Activated CD8-positive, alpha-beta memory T cell treated with anti-CD3 and anti-CD28 coated beads for 24 hours (primary cell): Measurements from ENCODE around the gene SHB.

Source experiments
- DNase-seq: peaks from one replicate; pipeline ENCODE4 v3.0.0-alpha.2; 2020

SHB gene

DNA sequence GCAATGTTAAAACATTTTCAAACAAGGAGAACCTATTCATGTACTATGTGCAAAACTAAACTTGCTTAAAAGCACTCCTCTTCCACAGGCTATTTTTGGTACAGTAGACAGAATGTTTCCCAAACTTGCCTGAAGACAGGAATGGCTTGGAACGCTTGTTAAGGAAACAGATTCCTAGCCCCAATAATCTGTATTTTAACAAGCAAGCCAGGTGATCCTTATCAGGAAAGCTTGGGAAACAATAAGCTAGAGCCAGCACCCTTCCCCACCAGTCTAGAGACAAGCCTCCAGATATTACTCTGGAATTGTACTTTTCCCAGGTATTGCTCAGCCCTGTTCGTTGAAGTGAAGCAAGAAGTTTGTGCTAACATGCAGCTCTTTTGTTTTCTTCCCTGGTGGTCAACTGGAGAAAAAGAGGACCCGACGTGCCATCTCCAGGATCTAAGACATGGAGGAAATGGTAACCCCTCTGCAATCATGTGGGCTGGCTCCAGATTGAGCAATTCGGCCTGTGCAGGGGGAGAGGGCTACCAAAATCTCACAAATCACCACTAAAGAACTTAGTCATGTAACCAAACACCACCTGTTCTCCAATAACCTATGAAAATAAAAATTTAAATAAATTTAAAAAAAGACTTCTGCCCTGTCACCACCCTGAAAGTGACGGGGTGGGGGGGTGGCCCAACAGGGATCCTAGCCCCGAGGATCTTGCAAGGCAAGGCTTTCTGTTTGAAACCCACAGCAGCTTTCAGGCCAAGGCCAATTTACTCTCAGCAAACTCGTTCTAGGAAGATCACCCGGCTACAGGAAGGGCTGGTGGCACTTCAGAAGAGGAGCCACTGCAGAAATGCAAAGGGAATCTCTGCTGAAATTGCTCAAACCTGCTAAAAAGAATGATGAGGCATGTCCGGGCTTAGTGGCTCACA, 48.6 kb downstream of the SHB start:
- DNase-seq, result no peak

GRCh38 chr9:38019731-38020130, 49.3 kb downstream of the SHB start:
- DNase-seq, result no peak

DNA sequence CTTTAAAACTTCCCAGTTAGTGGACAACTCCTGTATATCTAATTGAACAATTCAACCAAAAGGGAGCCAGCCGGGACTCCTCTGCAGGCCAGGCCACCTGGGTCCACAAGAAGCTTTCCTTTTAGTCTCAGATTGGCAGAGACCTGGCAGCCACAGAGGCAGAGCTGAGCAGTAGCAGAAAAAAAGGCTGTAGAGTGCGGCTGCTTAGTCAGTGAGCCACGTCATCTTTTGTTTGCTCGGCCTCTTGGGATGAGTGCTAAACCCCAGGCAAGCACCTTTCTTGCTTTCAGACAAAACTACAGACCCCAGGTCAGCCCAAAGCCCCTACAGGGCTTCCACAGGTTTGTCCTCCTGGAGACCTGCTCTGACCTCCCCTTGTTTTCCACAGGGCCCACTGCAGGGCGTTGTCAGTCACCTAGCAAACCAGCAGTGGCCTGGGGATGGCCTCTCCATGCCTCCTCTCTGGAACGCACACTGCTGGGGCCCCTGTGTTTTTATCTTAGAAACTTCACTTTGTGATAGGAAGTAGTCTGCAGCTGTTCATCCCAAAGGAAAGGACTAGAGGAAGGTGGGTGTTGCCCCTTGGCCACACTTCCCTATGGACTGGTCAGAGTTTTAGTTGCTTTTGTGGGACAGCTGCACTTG, 49.9 kb downstream of the SHB start:
- DNase-seq, result no peak

DNA sequence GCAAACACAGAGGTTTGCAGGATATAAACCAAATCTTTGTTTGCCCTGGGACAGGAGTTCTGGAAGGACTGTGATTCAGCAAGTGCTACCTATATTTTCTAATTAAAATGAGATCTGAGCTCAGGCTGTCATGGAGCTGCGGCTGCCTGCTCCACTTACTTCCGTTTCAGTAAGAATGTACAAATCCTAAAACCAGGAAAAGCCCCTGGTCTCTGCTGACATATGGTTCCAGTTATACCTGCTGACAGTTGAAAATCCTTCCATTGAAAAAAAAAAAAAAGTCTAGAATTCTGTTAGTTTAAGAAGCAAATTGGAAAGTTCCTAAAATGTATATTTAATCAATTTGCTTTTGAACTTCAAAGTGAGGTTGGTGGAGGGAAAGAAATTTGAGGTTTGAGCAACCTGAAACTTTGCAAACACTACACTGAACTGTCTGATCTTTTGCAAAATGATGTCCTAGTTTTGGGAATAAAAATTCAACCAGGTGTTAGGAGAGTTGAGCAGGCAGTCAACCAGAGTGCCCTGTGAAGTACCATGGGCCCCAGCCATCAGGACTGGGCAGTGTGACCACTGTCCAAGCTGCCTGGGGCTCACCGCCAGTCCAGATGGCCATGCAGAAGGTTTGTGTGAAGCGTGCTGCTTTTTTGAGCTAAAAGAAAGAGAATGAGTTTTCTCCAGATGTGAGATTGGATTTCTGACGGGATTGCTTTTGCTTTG, 50.6 kb downstream of the SHB start:
- no peak for DNase-seq

DNA sequence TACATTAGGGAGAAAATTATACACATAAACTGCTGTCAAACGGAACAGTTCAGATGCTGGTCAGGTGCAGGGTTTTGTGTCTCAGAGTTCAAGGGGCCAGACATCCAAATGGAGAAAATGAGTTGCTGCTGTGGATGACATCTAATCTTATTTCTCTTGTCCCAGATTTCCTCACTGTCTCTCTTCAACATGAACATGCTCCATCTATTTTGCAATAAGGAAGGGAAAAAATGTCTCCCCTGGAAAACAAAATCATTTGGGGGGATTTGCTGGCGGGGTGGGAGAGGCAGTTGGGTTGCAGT, 51.2 kb downstream of the SHB start:
- no peak for DNase-seq

- no peak for DNase-seq
Measured at GRCh38 chr9:38017149-38017884, 51.7 kb downstream of the SHB start.

GRCh38 chr9:38016375-38017135, 52.5 kb downstream of the SHB start:
- DNase-seq, result no peak

- DNase-seq, result no peak
Measured at GRCh38 chr9:38015906-38016305, 53.1 kb downstream of the SHB start.

DNA sequence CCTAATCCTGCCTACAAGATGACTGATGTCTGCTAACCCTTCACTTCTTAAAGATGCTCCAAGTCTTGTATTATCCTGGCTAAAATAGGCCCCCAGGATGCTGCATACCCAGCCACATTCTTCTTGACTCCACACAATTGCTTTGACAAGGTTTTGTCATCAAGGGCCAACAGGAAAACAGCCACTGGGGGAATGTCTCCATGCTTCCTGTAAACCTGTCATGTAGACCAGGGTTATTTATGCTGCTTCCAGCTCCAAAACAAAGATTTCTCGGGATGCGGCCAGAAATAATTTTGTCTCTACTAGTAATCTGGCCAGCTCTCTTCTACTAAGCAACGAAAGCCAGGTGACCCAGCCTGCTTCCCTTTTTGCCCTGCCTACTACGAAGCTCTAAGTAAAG, 53.8 kb downstream of the SHB start:
- no peak for DNase-seq

GRCh38 chr9:38012767-38013450, 56.1 kb downstream of the SHB start:
- DNase-seq, result no peak

DNA sequence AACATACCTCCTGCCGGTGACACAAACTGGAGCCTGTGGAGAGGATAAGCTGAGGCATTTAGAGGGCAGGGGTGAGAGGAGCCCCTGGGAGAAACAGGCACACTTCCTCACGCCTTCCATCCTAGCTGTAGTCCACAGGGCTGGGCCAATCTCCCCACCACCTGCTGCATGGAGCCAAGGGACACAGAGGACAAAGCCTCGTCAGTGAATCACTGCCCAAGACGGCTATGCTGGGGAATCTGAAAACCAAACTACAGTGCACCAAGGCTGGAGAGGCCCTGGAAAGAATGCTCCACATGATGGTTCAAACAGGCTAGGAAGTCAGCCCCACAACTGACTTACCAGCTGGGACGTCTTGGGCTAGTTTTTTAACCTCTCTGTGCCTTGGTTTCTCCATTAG, 57.0 kb downstream of the SHB start:
- DNase-seq, result no peak

DNA sequence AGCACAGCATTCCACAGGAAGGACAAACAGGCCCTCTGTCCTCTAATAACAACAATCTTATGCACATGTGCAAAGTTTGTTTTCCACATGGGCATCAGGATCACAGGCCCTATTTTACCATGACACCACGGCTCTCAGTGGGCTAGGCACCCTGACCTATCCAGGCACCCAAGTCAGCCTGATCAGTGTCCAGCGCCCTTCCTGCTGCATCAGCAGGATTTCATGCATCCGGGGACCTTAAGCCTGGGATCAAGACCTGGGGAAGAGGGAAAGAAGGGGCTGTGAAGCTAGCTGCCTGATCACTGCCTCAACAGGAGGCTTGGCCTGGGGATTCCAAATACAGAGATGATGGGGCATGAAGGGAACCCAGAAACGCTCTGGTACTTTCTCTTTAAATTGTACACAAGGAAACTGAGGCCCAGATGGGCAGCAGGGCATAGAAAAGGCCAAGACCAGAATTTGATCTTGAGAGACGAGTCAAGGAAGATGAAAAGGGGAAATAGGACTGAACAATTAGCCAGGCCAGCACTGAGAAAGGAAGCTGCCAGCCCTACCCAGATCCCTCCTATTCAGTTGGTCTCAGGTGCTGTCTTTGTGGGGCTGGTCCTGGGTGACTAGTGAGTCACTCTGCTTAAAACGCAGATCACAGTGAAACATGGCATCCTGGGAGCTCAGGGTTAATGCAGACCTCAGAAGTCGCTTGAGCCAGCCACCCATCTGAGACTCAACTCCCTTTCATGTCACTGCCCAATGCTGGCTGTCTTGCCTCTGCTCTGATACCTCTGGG, 57.9 kb downstream of the SHB start:
- DNase-seq, result no peak

GRCh38 chr9:38009990-38010389, 59.0 kb downstream of the SHB start:
- DNase-seq, result no peak

DNA sequence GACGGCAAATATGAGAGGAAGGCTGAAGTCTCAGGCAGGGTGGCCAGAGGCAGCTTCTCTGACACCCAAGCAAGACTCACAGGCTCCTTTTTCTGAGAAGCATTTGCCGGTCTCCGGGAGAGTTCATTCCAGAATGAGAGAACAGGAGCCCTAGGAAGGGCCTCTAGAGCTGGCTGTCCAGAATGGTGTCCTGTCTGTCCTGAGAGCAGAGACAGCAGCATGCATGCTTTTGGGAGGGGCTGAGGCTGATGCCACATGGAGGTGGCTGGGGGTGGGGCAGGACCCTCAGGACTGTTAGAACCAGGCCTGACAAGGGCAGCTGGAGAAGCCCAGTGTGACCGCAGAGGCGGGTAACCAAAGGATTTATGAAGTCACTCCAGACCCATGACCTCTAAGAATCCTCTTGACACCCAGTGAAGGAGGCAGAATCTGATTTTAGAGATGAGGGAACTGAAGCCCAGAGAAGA, 60.0 kb downstream of the SHB start:
- no peak for DNase-seq

DNA sequence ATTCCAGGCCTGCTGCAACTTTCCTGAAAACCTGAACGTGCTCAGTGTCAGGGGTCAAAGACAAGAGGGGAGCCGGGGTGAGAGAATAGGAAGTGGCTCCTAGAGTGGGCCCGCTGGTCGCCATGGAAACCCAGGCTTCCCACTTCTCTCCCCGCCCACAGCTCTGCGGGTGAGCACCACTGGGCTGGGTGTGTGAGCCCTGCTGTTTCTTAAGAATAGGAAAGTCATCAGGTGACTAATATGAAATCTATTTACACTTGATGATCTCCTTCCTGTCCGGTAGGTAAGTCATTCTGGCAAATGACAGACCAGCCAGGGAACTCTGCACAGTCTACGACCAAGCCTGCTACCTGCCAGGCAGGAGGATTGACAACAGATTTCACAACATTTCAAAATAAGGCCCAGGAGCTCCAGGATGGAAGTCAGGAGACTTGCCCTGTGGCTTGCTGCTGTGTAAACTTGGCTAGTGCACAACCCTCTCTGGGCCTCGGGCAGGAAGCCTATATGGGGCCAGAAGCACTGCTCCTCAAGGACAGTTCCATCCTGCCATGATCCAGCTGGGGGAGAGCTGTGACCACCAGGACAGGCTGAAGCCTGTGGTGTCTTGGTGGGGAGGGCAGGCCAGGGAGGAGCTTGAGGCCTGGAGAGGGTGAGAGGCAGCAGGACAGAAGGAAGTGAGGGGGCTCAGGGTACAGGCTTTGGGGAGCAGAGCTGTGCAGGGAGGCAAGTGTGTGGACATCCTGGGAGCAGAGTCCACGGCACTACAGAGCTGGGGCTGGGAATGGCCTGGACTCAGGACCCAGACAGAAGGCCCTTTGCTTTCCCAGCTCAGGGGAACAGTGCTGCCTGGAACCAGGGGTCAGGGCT, 60.6 kb downstream of the SHB start:
- peak; percentile 76 for DNase-seq

DNA sequence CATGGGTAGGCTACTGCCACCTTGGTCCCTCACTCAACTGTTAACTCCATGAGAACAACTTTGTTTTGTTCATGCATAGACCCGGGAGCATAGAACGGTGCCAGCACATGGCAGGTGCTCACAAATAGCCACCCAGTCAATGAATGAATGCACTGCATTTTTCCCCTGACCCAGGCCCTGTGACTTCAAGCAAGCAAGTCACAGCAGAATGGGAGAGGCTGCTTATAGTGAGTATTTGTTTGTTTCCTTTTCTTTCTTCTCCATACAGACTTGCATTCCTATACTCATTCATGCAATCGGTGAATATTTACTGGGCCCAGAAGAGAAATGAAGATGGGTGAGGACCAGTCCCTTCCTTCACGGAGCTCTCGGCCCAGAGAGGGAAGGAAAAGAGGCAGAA, 62.0 kb downstream of the SHB start:
- no peak for DNase-seq

- no peak for DNase-seq
Measured at GRCh38 chr9:38006163-38006562, 62.9 kb downstream of the SHB start.

DNA sequence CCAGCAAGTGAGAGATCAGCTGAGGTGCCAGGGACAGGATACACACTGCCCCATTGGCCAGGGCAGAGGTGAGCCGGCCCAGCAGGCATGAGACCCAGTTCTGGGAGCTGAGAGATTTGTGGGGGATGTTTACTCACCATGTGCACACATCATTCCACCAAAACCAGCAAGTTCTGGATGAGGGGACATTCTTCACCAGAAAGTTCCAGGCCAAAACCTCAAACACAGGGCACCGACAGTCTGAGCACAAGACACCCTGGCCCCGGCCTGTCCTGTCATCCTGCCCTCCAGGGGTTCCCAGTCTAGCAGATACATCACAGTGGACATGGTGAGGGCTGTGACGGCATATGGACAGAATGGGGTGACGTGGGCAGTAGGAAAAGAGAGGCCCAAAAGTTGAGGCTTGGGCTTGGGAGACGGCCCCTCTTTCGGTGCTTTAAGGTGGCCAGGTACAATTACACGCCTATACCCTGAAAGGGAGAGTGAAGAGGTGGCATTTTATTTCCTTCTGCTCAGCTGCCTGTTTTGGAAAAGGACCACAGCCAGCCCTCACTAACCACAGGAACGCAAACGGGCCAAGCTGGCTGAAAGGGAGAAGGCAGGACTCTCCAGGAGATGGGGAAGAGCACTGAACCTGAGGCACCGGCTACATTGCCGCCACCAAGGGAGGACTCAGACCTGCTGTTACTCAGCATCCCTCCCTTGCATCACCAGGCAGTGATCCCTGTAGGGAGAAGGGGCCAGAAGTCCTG, 64.0 kb downstream of the SHB start:
- DNase-seq, result no peak
